Fibroblast of pulmonary artery (primary cell): ENCODE measurements around the gene PKD1L1.
A peak's percentile ranks its signal among the peaks of the same experiment; 100 is the strongest.

Experiments
- DNase-seq: peaks from one replicate; pipeline ENCODE4 v3.0.0-alpha.2; 2010; ENCODE audit warnings: low read depth
- H3K4me3 ChIP-seq: replicated peaks from 2 replicates; pipeline ENCODE4 v1.5.1; 2011; ENCODE audit warnings: low read depth, mild to moderate bottlenecking, control low read depth, low read length, moderate library complexity
- CTCF ChIP-seq: IDR thresholded peaks from 2 replicates; pipeline ENCODE4 v1.5.1; 2011; ENCODE audit warnings: mild to moderate bottlenecking, control low read depth, low read length, inconsistent platforms; ENCODE audit errors: missing control alignments

Gene PKD1L1

GRCh38 chr7:47782792-47783191, 165.5 kb downstream of the PKD1L1 start:
- no peak overlapping the region for H3K4me3 ChIP-seq
- DNase-seq: no peak
- no peak for TF ChIP-seq CTCF

- H3K4me3 ChIP-seq: no peak overlapping the region
- DNase-seq: peak; percentile 46
- no peak for TF ChIP-seq CTCF
Observed at GRCh38 chr7:47782022-47782421, 166.2 kb downstream of the PKD1L1 start.

GRCh38 chr7:47780555-47780954, 167.7 kb downstream of the PKD1L1 start:
- DNase-seq: no peak
- no peak for TF ChIP-seq CTCF
- H3K4me3 ChIP-seq: no peak overlapping the region

- H3K4me3 ChIP-seq: no peak overlapping the region
- no peak for TF ChIP-seq CTCF
- no peak for DNase-seq
Observed at GRCh38 chr7:47779341-47779771, 168.9 kb downstream of the PKD1L1 start.

GRCh38 chr7:47778153-47778661, 170.1 kb downstream of the PKD1L1 start:
- no peak for TF ChIP-seq CTCF
- DNase-seq: no peak
- no peak overlapping the region for H3K4me3 ChIP-seq

GRCh38 chr7:47777531-47778152, 170.6 kb downstream of the PKD1L1 start:
- no peak overlapping the region for H3K4me3 ChIP-seq
- no peak for DNase-seq
- TF ChIP-seq CTCF: no peak

GRCh38 chr7:47776335-47776734, 171.9 kb downstream of the PKD1L1 start:
- no peak for TF ChIP-seq CTCF
- no peak overlapping the region for H3K4me3 ChIP-seq
- DNase-seq: no peak
